Stimulated activated CD4-positive, alpha-beta T cell treated with anti-CD3 and anti-CD28 coated beads, Interleukin-12 subunit alpha, Interleukin-12 subunit beta, amount 100 ng/mL, for 24 hours (primary cell): ENCODE measurements around the gene CEACAM16.
A peak's percentile ranks its signal among the peaks of the same experiment; 100 is the strongest.
"Not testable (repeated sequence)": the region's sequence is repeated elsewhere in the genome, so short reads cannot be mapped to it uniquely, and the experiment has no call there.

ENCODE experiments used
- DNase-seq, 2 experiments: peaks; one replicate each; pipeline ENCODE4 v3.0.0-alpha.2; 2020; ENCODE audit warnings: low read depth in 2 of 2

Gene CEACAM16

GRCh38 chr19:44698492-44699201 lies at the start of gene CEACAM16:
TSS of gene CEACAM16 (plus strand) at chr19:44699151. CDS start at chr19:44701457, 2,306 bp downstream.
- no peak for DNase-seq

- DNase-seq: no peak
These were observed 49.3 kb upstream of the CEACAM16 start for GRCh38 chr19:44649578-44650145.

- DNase-seq: no peak
These were observed 45.6 kb upstream of the CEACAM16 start for GRCh38 chr19:44653343-44653742.

DNA sequence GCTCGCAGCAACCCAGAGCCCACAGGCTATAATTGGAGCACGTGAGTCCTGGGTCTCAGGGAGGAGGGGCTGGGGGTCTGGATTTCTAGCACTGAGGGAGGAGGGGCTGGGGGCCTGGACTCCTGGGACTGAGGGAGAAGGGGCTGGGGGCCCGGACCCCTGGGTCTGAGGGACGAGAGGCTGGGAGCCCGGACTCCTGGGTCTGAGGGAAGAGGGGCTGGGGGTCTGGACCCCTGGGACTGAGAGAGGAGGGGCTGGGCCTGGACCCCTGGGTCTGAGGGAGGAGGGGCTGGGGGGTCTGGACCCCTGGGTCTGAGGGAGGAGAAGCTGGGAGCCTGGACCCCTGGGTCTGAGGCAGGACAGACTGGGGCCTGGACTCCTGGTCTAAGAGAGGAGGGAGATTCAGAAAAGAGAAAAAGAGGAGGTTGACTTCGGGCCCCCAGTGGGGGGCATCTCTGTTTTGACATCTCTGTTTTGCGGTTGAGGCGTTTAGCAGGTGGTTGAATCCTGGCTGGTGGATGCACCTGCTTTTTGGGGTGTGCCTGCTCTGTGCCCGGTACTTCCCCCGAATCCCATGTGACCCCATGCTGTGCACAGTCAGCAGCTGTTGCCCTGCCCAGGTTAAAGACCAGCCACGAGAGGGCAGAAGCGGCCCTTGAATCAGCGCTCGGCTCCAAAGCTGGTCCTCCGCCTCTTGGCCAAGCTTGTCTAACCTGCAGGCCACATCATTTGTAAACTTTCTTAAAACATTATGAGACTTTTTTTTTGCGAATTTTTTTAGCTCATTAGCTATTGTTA lies 44.8 kb upstream of the CEACAM16 start:
- peak; percentile 36 to 66 for DNase-seq

GRCh38 chr19:44657211-44657921 lies 41.6 kb upstream of the CEACAM16 start:
- peak; percentile 47 to 71 for DNase-seq

- no peak for DNase-seq
These were observed 40.8 kb upstream of the CEACAM16 start for GRCh38 chr19:44658069-44658733.

- DNase-seq: no peak
These were observed 38.9 kb upstream of the CEACAM16 start for GRCh38 chr19:44660081-44660480.

GRCh38 chr19:44661205-44661604 lies 37.7 kb upstream of the CEACAM16 start:
- DNase-seq: no peak

GRCh38 chr19:44661904-44662303 lies 37.0 kb upstream of the CEACAM16 start:
- no peak for DNase-seq

DNA sequence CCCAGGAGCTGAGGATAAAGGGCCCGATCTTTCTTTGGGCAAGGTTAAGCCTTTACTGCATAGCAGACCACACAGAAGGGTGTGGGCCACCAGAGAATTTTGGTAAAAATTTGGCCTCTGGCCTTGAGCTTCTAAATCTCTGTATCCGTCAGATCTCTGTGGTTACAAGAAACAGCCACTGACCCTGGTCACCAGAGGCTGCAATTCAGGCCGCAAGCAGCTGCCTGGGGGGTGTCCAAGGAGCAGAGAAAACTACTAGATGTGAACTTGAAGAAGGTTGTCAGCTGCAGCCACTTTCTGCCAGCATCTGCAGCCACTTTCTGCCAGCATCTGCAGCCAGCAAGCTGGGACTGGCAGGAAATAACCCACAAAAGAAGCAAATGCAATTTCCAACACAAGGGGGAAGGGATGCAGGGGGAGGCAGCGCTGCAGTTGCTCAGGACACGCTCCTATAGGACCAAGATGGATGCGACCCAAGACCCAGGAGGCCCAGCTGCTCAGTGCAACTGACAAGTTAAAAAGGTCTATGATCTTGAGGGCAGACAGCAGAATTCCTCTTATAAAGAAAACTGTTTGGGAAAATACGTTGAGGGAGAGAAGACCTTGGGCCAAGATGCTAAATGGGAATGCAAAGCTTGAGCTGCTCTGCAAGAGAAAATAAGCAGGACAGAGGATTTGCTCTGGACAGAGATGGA lies 36.1 kb upstream of the CEACAM16 start:
- DNase-seq: no peak

DNA sequence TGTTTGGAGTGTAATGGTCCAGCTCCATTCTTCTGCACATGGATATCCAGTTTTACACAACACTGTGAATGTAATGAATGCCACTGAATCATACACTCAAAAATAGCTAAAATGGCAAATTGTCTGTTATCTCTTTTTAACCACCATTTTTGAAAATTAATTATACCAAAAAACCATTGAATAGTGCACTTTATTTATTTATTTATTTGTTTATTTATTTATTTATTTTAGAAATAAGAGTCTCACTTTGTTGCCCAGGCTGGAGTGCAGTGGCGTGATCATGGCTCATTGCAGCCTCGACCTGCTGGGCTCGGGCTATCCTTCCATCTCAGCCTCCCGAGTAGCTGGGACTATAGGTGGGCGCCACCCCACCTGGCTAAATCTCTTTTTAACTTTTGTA lies 35.0 kb upstream of the CEACAM16 start:
- DNase-seq: no peak

GRCh38 chr19:44664976-44665375 lies 34.0 kb upstream of the CEACAM16 start:
- DNase-seq: no peak

GRCh38 chr19:44666852-44667556 lies 31.9 kb upstream of the CEACAM16 start:
- DNase-seq: no peak

- no peak for DNase-seq
These were observed 29.8 kb upstream of the CEACAM16 start for GRCh38 chr19:44668985-44669764.

- DNase-seq: not testable (repeated sequence)
These were observed 28.9 kb upstream of the CEACAM16 start for GRCh38 chr19:44670027-44670426.

GRCh38 chr19:44671400-44671799 lies 27.6 kb upstream of the CEACAM16 start, which contains the start of gene CEACAM19:
TSS of gene CEACAM19 (plus strand) at chr19:44671482. CDS start at chr19:44671932, 450 bp downstream.
- DNase-seq: no peak

DNA sequence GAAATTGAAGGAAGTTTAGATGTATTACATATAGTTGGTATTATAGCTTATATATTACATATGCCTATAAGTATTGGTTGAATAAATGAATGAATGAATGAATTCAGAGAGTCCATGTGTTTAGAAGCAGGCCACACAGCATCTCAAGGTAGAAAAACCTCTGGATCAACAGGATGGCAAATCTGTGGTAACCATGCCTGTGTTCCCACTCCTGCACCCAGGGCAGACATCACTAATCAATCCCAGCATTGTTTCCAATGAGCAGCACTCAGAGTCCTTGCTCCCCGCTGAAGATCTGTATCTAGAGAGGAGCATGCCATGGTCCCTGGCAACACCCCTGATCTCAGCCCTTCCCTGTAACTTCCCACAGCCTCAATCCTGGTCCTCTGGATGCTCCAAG lies 26.7 kb upstream of the CEACAM16 start:
- DNase-seq: no peak

DNA sequence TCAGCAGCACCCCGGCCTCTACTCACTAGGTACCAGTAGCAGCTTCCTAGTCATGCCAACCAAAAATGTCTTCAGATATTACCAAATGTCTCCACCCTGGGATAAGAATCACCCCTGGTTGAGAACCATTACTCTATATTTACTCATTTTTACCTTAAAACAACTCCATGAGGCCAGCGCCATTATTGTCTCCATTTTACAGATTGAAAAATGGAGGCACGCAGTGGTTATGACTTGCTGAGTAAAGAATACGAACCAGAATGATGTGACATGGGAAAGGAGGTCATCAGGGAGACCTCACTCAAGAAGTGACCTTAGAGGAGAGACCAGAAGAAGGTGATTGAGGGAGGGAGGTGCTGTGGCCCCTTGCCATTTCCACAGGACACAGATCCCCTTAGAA lies 25.4 kb upstream of the CEACAM16 start:
- no peak for DNase-seq

DNA sequence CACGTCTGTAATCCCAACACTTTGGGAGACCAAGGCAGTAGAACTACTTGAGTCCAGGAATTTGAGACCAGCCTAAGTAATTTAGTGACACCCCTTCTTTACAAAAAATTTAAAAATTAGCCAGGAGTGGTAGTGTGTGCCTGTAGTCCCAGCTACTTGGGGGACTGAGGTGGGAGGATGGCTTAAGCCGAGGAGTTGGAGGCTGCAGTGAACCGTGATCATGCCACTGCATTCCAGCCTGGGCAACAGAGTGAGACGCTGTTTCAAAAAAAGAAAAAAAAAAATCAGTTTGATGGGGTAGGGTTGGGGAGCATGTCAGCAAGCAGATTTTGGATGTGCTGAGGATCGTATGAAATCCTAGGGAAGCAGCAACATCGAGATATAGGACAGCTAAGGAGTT lies 23.4 kb upstream of the CEACAM16 start:
- no peak for DNase-seq
